HG02884 (cell line): ENCODE results near the gene SUSD1.
"Not testable (repeated sequence)": the region's sequence is repeated elsewhere in the genome, so short reads cannot be mapped to it uniquely, and the experiment has no call there.

ENCODE experiments used
- ATAC-seq: cut with Tn5 transposase; IDR thresholded peaks from one replicate; pipeline ENCODE4 v1.9.1; 2021; ENCODE audit warnings: mild to moderate bottlenecking, moderate library complexity; ENCODE audit not compliant: unreplicated experiment

SUSD1 gene

DNA sequence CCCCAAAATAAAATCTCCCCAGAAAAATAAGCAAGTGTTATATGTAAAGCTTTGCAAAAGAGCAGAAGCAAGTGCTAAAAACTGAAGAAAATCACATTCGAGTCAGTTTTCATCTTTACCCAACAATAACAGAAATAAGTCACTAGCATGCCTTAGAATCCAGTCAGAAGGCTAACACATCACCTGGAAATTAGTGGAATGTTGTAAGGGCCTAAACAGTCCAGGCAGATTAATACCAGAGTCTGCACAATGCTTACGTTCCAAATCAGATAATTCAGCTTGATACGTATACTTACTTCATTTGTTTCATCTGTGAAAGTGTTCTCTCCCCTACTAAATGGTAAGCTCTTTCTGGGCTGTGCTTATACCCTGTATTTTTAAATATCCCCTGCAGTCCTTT, 42.7 kb downstream of the SUSD1 start:
- no peak for ATAC-seq

GRCh38 chr9:112130997-112131396, 44.1 kb downstream of the SUSD1 start:
- no peak for ATAC-seq

- ATAC-seq: no peak
Measured at GRCh38 chr9:112130347-112130746, 44.8 kb downstream of the SUSD1 start.

GRCh38 chr9:112129246-112129645, 45.9 kb downstream of the SUSD1 start:
- no peak for ATAC-seq

DNA sequence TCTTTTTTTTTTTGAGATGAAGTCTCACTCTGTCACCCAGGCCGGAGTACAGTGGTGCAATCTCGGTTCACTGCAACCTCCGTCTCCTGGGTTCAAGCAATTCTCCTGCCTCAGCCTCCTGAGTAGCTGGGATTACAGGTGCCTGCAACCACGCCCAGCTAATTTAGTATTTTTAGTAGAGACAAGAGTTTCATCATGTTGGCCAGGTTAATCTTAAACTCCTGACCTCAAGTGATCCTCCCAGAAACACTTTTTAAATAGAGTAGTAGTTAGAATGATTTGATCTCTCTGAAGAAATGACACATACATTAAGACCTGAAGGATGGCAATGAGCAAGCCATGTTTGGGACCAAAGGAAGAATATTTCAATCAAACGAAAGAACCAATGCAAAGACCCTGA, 46.7 kb downstream of the SUSD1 start:
- not testable (repeated sequence) for ATAC-seq

DNA sequence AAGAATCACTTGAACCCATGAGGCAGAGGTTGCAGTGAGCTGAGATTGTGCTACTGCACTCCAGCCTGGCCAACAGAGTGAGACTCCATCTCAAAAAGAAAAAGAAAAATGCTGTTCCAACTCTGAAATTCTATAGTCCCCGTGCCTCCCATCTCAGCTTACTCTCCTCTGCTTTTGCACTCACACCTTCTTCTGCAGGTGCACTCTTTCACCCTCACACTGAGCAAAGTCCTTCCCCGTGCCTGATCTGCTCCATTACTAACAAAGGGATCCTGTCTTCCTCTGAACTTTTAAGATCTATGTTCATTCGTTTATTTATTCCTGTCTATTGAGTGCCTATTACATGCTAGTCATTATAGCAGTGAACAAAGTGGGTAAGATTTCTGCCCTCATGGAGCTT, 47.8 kb downstream of the SUSD1 start:
- ATAC-seq: no peak

DNA sequence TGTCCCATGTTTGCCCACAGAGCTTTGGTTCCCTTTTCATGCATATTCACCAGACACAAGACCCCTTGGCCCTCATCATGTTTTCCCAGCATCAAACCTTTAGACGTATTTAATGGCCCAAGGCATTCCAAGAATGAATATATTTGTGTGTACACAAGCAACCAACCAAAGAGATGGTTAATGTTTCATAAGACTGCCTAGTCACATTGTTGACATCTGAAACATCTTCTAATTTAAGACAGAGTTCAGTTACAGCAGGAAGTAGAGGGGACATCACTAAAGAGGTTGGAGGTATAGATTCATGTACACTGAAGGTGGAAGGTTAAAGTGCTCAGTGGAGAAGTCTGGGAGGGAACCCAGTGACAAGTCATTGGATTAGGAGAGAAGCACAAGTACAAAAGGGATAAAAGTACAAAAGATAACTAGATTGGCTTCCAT, 49.1 kb downstream of the SUSD1 start:
- no peak for ATAC-seq

DNA sequence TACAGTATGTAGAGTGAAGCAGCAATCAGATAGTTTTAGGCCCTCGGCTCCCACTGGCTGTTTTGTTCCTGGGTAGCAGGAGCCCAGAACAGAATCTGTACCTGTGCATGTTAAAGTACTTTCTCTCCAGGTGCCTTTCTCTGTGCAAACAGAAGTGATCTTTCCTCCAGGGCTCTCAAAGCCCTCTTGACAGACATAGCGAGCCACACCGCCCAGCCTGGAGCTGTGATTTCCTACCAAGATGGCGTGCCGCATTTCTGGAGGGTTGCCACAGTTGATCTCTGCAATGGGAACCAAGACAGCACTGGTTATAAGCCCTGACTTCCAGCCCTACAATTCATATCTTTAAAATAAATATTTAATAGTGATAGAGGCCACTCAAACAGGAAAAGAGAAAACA, 50.9 kb downstream of the SUSD1 start:
- no peak for ATAC-seq

DNA sequence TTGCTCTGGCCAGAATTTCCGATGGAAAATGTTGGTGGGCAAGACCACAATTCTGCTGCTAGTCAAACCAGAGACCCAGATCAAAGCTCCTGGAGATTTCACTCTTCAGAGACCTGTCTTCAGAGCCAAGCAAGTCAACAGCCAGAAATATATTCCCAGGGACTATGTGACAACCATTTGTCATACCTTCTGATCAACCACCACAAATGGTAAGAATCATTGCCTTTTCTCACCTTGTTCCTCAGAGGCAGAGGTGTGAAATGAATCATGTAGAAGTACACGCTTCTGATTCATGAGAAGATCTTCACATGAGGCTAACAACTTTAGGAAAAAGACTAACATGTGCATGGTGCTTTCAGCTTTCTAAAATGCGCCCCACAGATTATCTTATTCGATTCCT, 53.5 kb downstream of the SUSD1 start:
- ATAC-seq: no peak

- no peak for ATAC-seq
Measured at GRCh38 chr9:112120439-112120925, 54.6 kb downstream of the SUSD1 start.

- no peak for ATAC-seq
Measured at GRCh38 chr9:112120030-112120341, 55.1 kb downstream of the SUSD1 start.

DNA sequence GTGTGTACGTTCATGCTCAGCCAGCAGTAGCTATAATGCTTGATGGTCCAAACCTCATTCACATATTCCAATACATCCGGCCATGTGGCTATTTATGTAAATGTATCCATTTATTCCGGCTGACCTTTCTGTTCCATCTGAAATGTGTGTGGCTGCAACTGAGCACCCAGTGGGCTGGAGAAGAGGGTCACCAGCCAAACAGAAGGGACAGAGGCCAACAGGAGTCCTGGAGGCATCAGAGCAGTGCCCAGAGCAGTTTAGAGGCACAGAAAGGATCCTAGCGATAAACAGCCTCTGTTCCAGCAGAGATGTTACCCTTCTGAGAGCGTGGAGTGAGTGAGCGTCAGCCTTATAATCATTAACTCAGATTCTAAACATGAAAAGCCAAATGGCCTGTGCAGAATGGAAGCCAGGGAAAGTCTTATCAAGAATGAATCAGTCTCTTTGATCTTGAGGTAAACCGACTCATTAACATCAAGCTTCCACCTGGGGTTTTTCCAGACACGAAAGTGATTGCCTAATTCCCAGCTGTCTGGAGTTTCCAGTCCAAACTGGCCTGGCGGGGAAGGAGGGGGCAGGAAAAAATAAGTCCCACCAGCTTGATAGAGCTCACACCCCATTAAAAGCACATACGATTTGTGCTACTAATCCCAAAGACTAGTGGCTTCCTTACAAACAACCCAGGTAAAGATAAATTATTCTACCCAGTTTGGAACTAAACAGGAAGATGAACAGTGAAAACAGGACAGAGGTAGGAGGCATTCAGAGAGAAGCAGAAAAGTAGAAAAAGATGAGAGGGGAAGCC, 55.7 kb downstream of the SUSD1 start:
- ATAC-seq: no peak

DNA sequence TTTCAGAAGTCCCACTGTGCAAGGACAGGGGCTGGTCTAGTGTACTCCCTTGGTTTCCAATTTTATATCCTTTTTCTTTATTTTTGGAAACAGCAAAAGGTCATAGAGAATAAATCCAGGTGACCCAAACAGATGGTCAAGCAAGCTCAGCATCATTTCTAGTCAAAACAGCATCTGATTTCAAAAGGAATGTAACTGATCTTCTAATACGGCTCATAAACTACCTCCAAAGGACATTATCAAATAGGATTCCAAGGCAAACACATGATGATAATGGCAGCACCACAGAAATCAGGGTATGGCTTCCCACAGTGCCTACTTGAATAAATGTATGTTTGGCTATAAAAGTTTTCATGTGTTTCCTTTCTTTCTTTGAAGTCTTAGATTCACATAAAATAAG, 57.1 kb downstream of the SUSD1 start:
- no peak for ATAC-seq

GRCh38 chr9:112115970-112116753, 58.9 kb downstream of the SUSD1 start:
- no peak for ATAC-seq

DNA sequence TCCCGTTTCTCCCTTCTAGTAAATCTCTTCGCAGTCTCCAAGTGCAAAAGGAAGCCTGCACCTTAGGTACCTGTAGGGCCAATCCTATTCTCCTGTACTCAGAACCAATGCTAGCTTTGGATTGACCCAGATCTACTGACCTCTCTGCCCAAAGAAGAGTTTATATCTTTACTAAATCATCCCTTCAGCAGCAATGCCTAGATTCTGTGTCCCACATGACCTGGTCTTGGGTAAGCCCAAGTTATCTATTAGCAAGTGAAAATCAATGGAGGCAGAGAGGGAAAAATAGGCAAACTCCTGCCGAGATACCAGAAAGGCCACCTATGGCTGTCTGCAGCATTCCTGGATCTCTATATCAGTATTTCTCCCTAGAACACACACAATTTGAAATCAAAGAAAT, 60.0 kb downstream of the SUSD1 start:
- no peak for ATAC-seq

DNA sequence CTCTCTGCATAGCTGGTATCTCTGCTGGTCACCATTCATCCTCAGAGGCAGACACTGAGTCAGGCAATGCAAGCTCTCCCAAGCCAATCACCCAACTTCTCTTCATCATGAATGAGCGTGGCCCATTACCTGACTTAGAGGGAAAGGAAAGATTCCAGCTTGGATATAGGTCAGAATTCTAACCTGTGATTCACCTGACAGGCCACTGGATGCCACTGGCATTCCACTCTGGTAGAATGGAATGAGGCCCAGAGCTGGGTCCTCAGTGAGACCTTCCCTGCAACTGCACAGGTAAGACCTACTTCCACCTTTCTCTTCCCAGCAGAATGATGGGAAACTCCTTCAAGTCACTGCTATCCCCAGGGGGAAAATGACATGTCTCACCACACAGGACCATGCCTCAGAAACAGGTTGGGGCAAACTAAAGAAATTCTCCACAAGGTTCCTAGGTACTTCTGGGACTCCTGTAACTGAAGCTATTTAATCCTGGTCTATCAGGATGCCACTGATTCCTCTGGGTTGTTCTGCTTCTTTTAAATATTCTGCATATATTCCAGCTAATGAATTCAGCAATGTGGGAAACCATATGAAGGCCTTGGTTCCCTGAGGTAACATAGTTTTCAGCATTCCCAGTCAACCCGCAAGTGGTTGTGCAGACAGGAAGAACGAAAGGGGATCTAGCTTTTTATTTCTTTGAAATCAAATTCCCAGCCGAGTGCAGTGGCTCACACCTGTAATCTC, 62.0 kb downstream of the SUSD1 start:
- no peak for ATAC-seq

DNA sequence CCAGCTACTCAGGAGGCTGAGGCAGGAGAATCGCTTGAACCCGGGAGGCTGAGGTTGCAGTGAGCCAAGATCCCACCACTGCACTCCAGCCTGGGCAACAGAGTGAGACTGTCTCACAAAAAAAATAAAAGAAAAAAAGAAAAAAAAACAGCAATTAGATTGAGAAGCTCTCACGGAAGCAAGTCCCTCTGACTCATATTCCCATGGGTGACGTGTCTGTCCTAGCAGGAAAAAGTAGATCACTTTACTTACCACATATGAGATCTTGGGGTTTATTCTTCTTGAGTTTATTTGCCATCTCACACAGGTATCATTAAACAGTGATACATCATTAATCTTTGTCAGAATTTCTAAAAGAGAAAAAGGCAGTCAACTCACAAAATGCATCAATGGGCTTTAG, 62.6 kb downstream of the SUSD1 start:
- ATAC-seq: no peak

DNA sequence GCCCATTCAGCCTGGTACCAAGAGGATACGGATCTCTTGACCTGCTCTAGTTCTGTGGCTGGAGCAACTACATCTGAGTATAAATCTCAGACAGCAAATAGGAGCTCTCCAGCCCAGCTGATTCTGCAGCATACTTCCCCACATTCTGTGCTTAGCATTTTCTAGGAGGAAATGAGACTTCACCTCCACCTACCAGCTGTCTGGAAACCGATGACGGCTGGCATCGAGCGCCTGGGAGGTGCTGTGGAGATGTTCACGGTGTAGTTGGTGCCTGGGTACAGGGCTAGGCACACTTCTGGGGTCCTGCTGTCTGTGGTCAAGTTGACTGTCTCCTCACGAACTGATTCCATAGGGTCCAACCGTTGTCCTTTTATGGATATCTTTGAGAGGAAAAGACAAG, 63.6 kb downstream of the SUSD1 start:
- ATAC-seq: no peak

- ATAC-seq: no peak
Measured at GRCh38 chr9:112110777-112111113, 64.4 kb downstream of the SUSD1 start.

- ATAC-seq: no peak
Measured at GRCh38 chr9:112110094-112110776, 64.9 kb downstream of the SUSD1 start.

DNA sequence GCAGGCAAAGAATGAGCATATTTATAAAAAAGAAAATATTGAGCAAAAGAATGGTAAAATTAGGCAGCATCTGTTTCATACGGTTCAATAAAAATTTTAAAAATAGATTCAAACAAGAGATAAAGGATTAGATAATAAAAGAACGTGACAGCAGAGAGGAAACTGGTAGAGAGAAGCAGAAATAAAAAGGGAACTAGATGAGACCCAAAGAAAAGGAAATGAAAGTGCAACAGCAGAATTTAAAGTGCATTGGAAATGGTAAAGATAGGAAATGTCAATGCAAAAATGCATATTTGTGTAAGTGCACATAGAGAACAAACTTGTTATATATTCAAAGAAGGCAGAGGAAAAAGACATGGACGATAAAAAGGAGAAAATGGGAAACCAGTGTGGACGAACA, 70.2 kb downstream of the SUSD1 start:
- no peak for ATAC-seq
